GM18526 (cell line): Measurements from ENCODE around the gene TRIP10.

Experiments
- POLR2A ChIP-seq: IDR thresholded peaks from 3 replicates; pipeline ENCODE4 v1.6.1; 2011; ENCODE audit not compliant: insufficient read length; ENCODE audit errors: extremely low read depth

TRIP10 gene

DNA sequence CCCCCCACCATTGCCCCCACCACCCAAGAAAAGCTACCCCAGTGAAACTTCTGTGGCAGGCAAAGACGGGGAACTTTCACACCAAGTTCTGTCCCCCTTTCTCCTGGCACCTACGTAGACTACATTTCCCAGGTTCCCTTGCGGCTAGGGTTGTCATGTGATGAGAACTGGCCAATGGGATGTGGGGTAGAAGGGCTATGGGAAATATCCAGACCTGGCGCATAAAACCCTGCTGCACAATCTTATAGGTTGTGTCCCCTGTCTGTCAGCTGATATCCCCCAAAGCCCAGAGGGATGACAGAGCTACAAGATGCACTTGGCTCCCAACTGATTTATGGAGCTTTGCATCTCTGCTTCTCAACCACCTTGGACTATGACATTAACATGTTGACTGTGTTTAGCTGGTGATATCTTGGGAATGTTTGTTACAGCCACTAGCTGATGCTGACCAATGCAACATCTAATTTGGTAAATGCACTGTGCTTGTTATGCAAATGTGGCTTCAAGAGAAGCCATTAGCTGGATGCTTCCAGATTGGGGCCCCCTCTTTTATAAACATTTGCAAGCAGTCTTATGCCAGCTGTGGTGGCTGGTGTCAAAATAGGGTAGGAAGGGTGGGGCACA, 21.7 kb downstream of the TRIP10 start:
- TF ChIP-seq POLR2A, result no peak

DNA sequence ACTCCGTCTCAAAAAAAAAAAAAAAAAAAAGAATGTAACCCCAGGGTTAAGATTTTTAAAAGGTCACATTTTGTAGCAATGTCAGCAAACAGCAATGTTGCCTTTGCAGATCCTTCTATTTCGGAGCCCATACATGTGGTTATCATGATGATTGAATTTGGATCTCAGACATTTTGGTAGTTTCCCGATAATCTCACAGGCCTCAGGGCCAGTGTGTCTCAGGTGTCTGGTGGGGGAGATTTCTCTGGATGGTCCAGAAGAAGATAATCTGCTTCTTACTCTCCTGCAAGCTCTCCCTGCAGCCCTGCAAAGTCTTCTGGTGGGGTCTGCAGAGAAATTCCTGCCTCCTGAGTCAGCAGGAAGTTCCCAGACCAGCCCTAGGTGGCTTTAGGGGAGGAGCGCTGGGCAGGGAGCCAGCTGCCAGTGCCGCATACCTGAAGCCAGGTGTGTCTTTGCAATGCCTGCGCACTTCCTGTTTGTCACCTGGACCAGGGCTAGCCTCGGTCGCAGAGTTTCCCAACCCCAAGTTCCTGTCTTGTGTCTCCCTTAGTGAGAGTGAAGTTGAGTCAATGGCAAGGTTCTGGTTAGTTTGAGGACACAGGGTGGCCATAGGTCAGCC, 26.4 kb downstream of the TRIP10 start:
- no peak for TF ChIP-seq POLR2A

GRCh38 chr19:6766357-6767080, 27.0 kb downstream of the TRIP10 start:
- TF ChIP-seq POLR2A, result no peak

DNA sequence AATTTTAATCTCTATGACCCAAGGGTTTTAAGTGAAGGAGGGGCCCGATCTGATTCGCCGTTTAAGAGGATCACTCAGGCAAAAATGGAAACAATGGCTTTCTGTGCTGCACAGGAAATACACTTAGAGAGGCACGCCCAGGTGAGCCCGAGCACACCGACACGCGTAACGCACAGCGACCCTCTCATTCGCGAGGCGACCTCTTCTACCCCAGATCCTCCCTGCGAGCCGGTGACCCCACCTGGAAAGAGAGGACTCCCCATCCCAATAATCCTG, 27.5 kb downstream of the TRIP10 start:
- no peak for TF ChIP-seq POLR2A

GRCh38 chr19:6767357-6768235, 28.1 kb downstream of the TRIP10 start, which contains the start of gene SH2D3A:
SH2D3A (minus strand) TSS chr19:6767435; CDS start chr19:6763748, 3,687 bp downstream.
- TF ChIP-seq POLR2A, result peak; percentile 62

DNA sequence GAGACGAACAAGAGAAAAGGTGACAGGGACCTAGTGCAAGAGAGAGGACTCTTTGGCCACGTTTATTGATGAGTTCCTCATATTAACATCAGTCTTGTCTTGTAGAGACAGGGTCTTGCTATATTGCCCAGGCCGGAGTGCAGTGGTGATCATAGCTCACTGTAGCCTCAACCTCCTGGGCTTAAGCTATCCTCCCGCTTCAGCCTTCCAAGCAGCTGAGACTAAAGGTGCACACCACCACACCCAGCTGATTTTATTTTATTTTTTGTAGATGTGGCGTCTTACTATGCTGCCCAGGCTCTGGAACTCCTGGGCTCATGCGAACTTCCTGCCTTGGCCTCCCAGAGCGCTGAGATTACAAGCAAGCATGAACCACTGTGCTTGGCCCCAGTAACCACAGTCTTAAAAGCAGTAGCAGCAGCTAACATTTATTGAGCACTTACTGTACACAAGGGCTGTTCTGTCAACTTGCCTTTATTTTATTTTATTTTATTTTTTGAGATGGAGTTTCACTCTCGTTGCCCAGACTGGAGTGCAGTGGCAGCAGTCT, 28.8 kb downstream of the TRIP10 start:
- no peak for TF ChIP-seq POLR2A

DNA sequence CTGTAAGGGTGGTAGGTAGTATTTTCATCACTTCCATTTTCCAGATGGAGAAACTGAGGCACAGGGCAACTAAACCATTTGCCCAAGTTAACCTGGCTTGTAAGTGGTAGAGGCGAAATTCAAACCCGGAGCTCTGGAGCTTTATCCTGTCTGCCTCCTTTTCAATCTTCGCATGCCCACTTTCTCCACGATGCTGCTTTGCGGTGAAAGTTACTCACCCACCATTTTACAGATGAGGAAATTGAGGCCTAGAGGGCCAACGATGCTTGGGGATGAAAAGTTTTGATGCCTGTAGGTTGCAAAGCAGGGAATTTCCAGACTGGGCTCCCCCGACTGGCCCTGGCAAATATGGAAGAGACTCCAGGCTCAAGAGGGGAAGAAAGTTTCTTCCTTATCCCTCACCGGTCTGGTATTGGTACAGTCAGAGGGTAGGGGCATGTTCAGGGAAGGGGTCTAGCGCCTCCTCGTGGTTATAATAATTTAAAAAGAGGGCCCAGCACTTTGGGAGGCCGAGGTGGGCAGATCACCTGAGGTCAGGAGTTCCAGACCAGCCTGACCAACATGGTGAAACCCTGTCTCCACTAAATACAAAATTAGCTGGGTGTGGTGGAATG, 29.6 kb downstream of the TRIP10 start:
- no peak for TF ChIP-seq POLR2A

DNA sequence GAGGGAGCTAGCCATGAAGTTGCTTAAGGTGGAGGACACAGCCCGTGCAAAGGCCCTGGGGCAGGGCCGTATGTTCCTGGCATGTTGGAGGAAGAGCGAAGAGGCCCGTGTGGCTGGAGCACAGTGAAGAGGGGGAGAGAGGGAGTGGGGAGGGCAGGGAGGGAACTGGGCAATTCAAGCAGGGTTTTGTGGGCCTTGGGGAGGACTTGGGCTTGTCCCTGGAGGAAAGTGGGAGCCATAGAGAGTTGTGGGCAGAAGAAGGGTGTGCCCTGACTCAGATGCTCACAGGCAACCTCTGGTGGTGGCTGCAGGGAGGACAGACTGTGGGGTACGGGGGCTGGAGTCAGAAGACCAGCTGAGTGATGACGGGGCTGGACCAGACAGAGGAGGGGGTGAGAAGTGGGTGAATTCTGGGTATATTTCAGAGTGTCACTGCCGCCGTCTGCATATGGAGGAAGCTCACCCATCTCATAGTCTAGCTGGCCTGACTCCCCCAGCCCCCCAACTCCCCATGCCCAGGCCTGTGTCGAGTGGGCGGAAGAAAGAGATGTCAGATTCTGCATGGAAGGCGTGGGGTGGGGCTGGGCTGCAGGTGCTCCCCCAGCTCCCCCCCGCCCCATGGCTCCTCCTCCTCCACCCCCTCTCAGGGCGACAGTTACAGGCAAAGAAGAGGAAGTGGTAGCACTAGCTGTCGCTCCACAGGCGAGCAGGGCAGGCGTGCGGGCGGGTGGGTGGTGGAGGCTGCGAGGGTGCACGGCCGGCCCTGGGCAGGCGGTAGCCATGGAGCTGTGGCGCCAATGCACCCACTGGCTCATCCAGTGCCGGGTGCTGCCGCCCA, 32.8 kb downstream of the TRIP10 start, which contains the start of gene VAV1:
VAV1 (plus strand) TSS at position 681 of the 838 bp plus-strand sequence; CDS start at position 781, 100 bp downstream.
- TF ChIP-seq POLR2A, result peak; percentile 91

- no peak for TF ChIP-seq POLR2A
Observed at GRCh38 chr19:6772866-6773322, 33.4 kb downstream of the TRIP10 start.

DNA sequence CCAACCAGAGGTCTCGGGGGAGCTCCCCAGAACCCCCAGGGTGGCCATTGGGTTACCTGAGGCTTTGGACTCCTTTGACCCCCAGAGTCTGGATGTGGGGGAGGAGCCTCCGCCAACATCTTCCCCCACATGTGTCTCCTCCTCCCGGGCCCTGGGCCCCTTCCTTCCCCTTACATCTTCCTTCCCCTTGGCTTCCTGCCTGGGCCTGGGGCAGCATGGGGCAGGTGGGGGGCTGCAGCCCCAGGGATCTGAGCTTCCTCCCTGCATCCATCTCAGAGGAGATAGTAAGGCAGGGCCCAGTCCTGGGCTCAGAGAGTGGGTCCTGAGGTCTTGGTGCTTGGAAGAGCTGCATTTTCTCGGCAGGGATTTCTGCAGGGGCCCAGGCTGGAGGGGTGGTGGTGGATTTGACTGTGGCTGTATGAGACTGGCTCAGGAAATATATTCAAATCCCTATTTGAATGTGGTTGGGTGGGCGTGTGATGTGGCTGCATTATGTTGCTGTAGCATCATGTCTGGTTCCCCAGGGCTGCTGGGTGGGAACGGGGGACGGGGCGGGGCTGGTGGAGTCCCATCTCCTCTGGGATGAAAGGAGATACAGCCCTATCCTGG, 33.9 kb downstream of the TRIP10 start:
- TF ChIP-seq POLR2A, result peak; percentile 58

DNA sequence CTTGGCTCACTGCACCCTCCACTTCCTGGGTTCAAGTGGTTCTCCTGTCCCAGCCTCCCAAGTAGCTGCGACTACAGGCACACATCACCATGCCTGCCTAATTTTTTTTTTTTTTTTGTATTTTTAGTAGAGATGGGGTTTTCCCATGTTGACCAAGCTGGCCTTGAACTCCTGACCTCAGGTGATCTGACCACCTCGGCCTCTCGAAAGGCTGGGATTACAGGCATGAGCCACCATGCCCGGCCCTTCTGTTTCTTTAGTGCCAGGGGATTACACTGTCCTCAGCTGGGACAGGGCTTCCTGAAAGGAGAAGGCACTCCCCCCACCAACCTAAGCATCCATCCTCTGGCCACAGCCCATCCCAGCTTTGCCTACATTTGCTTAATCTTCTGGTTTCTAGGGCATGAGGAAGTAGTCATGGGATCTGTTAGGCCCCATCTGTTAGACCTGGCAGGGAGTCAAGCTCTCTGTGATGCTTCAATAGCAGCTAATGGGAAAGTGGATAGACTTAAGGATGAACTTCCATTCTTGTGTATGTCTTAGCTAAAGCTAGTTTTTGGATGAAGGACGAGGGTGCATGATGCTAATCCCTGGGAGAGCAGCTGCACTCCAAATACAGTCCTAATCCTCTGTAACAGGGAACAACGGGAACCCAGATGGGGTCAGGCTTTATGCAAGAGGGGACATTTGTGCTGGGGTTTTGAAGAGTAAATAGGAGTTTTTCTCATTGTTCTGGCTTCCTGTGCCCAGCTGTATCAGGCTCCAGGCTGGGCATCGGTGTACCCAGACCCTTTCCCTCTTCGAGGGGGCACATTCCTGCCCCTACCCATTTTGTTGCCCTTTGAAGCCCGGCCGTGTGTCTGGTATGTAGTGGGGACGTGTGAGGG, 35.6 kb downstream of the TRIP10 start:
- TF ChIP-seq POLR2A, result no peak

GRCh38 chr19:6776999-6777398, 37.5 kb downstream of the TRIP10 start:
- no peak for TF ChIP-seq POLR2A
